ENCODE data around the gene PDGFC.

- no peak for TF ChIP-seq CTCF (conservative IDR thresholded peaks at IDR 0.05)
- no peak for TF ChIP-seq EZH2 (IDR thresholded peaks at IDR 0.05; ENCODE audit: low read depth)
Observed at GRCh38 chr4:156924774-156925315, 46.8 kb downstream of the PDGFC start.

Data from PC-9 (cell line).